ENCODE results near the gene PLCG1. TPM values are rescaled to one million over a fixed set of nuclear protein-coding genes. Genes with fewer than 3 reads are reported as not detected.

The PLCG1 gene
- total RNA-seq, 3 donors from 2014 or later (not counting 1 experiment from before 2014, with no cell fraction given), result 199 to 242 (median 236) TPM

GRCh38 chr20:41198443-41198842 lies 61.1 kb downstream of the PLCG1 start:
- DNase-seq (no peak), ATAC-seq (no peak)
- Histone ChIP-seq H3K36me3 (ENCODE audit: control insufficient read depth, insufficient read depth, low read length) (no peaks in the 10 kb centered on the region), H3K4me1 (ENCODE audit: control insufficient read depth, insufficient read depth, low read length) (no peaks in the 10 kb centered on the region), H3K4me3 (ENCODE audit: low read length) (no peak overlapping the region), H3K27me3 (ENCODE audit: control insufficient read depth, insufficient read depth, low read length) (no peaks in the 10 kb centered on the region), H3K27ac (ENCODE audit: low read length) (no peak overlapping the region), H3K9me3 (ENCODE audit: control insufficient read depth, insufficient read depth, low read length) (no peaks in the 10 kb centered on the region)
- intact Hi-C loops (cut with micrococcal nuclease), result no loop called here
- Mint-ChIP-seq H3K27ac (no peak overlapping the region), H3K36me3 (peaks cover 12% of the 10 kb centered on the region), H3K4me1 (peaks cover 0 to 7% of the 10 kb centered on the region in 2 donors), H3K4me3 (no peak overlapping the region), H3K9me3 (peaks cover 0 to 5% of the 10 kb centered on the region in 2 donors), H3K27me3 (ENCODE audit: low read depth in 2 of 2) (no peaks in the 10 kb centered on the region)
- TF ChIP-seq, protein P1, sequence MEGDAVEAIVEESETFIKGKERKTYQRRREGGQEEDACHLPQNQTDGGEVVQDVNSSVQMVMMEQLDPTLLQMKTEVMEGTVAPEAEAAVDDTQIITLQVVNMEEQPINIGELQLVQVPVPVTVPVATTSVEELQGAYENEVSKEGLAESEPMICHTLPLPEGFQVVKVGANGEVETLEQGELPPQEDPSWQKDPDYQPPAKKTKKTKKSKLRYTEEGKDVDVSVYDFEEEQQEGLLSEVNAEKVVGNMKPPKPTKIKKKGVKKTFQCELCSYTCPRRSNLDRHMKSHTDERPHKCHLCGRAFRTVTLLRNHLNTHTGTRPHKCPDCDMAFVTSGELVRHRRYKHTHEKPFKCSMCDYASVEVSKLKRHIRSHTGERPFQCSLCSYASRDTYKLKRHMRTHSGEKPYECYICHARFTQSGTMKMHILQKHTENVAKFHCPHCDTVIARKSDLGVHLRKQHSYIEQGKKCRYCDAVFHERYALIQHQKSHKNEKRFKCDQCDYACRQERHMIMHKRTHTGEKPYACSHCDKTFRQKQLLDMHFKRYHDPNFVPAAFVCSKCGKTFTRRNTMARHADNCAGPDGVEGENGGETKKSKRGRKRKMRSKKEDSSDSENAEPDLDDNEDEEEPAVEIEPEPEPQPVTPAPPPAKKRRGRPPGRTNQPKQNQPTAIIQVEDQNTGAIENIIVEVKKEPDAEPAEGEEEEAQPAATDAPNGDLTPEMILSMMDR (IDR thresholded peaks at IDR 0.05), result no peak
- 96% methylated on average over 3 of the region's 4 CpGs for WGBS (ENCODE audit: insufficient coverage)

- TF ChIP-seq, protein P1 (IDR thresholded peaks at IDR 0.05), result no peak
- Histone ChIP-seq H3K4me1 (ENCODE audit: control insufficient read depth, insufficient read depth, low read length) (no peaks in the 10 kb centered on the region), H3K36me3 (ENCODE audit: control insufficient read depth, insufficient read depth, low read length) (peaks cover 3% of the 10 kb centered on the region), H3K4me3 (ENCODE audit: low read length) (no peak overlapping the region), H3K27me3 (ENCODE audit: control insufficient read depth, insufficient read depth, low read length) (no peaks in the 10 kb centered on the region), H3K9me3 (ENCODE audit: control insufficient read depth, insufficient read depth, low read length) (no peaks in the 10 kb centered on the region), H3K27ac (ENCODE audit: low read length) (no peak overlapping the region)
- Mint-ChIP-seq H3K9me3 (peaks cover 0 to 5% of the 10 kb centered on the region in 2 donors), H3K27ac (no peak overlapping the region), H3K4me3 (no peak overlapping the region), H3K27me3 (ENCODE audit: low read depth in 2 of 2) (no peaks in the 10 kb centered on the region), H3K4me1 (peaks cover 0 to 7% of the 10 kb centered on the region in 2 donors), H3K36me3 (peaks cover 12% of the 10 kb centered on the region)
- 97% methylated on average over 2 of the region's 3 CpGs for WGBS (ENCODE audit: insufficient coverage)
- ATAC-seq, result no peak
- no peak for DNase-seq
- intact Hi-C loops (cut with micrococcal nuclease), result no loop called here
Observed at GRCh38 chr20:41200446-41201202, 63.3 kb downstream of the PLCG1 start.

- H3K9me3 Mint-ChIP-seq, result peaks cover 0 to 5% of the 10 kb centered on the region in 2 donors
- TF ChIP-seq, protein P1 (IDR thresholded peaks at IDR 0.05), result no peak
- Histone ChIP-seq H3K27me3 (ENCODE audit: control insufficient read depth, insufficient read depth, low read length) (no peaks in the 10 kb centered on the region), H3K4me3 (ENCODE audit: low read length) (no peak overlapping the region), H3K36me3 (ENCODE audit: control insufficient read depth, insufficient read depth, low read length) (peaks cover 3% of the 10 kb centered on the region), H3K4me1 (ENCODE audit: control insufficient read depth, insufficient read depth, low read length) (no peaks in the 10 kb centered on the region), H3K9me3 (ENCODE audit: control insufficient read depth, insufficient read depth, low read length) (no peaks in the 10 kb centered on the region), H3K27ac (ENCODE audit: low read length) (no peak overlapping the region)
- H3K36me3 Mint-ChIP-seq, result peaks cover 12% of the 10 kb centered on the region
- no peak overlapping the region for H3K27ac Mint-ChIP-seq
- no peaks in the 10 kb centered on the region for H3K27me3 Mint-ChIP-seq (ENCODE audit: low read depth in 2 of 2)
- H3K4me1 Mint-ChIP-seq, result peaks cover 0 to 5% of the 10 kb centered on the region in 2 donors
- no peak overlapping the region for H3K4me3 Mint-ChIP-seq
- WGBS (ENCODE audit: insufficient coverage), result 95% methylated on average over 8 of the region's 8 CpGs
- ATAC-seq (no peak), DNase-seq (no peak)
- intact Hi-C loops (cut with micrococcal nuclease), result no loop called here
Observed at GRCh38 chr20:41201760-41202159, 64.4 kb downstream of the PLCG1 start.
